K562 (cell line): ENCODE data around the gene RAD21L1. TPM values are rescaled to one million over a fixed set of nuclear protein-coding genes. Genes with fewer than 3 reads are reported as not detected.
A peak's percentile ranks its signal among the peaks of the same experiment; 100 is the strongest.

ENCODE experiments used
- ATAC-seq: fragments of 200-7000 bp; cut with Tn5 transposase; 3 replicates; pipeline ENCODE4 v1.9.1; 2020; ENCODE audit warnings: moderate library complexity
- BruUV-seq: library from RNA; stranded (reverse); fragments of 400-500 nt; replicated peaks from 2 replicates; lab custom pipeline; 2021; lab: Mats Ljungman, UMichigan
- CTCF ChIA-PET: fragments of 300-600 bp; formaldehyde crosslinking; extraction: SDS; loops from one replicate; lab custom pipeline; 2021; ENCODE audit warnings: low intra/inter-chr PET ratio; lab: Yijun Ruan, JAX
- POLR2A ChIA-PET: fragments of 300-600, 350-650 bp; sonication (Branson Sonifier 250); formaldehyde crosslinking; extraction: SDS; loops from one replicate; lab custom pipeline; 2021; ENCODE audit warnings: antibody characterized with exemption, inconsistent platforms; lab: Yijun Ruan, JAX
- DNase-seq, 4 experiments: peaks; one replicate each; pipeline versions ENCODE4 v3.0.0 to v3.0.0-alpha.2; 2011 to 2018; ENCODE audit warnings: low spot score in 3 of 4, mixed read lengths in 3 of 4; ENCODE audit errors: extremely low read depth in 1 of 4
- FAIRE-seq: peaks from 2 replicates; lab custom pipeline; 2011; peaks lifted over from hg19 to GRCh38; lab: Jason Lieb, UNC
- H2AFZ ChIP-seq: 2 replicates; pipeline ENCODE4 v1.6.0; 2011; ENCODE audit warnings: low read depth, low read length, control low read depth, inconsistent platforms
- H3K27ac ChIP-seq: fragments of 200-600 bp; 3 replicates; pipeline ENCODE4 v1.8.0; 2011; ENCODE audit warnings: low read depth, mild to moderate bottlenecking, control low read depth, inconsistent platforms, low read length, moderate library complexity, mixed read lengths; ENCODE audit errors: extremely low read depth
- H3K27me3 ChIP-seq, 2 experiments: fragments of 300-600 bp in 1 of 2; 2 replicates in 1 of 2; 3 replicates in 1 of 2; pipeline versions ENCODE4 v1.6.0 to v1.8.0; 2011; ENCODE audit warnings: inconsistent platforms in 2 of 2, low read length in 2 of 2, mild to moderate bottlenecking in 1 of 2, mixed read lengths in 1 of 2, moderate library complexity in 1 of 2; ENCODE audit not compliant: control insufficient read depth in 2 of 2, insufficient read depth in 2 of 2
- H3K36me3 ChIP-seq: fragments of 300-600 bp; 3 replicates; pipeline ENCODE4 v1.8.0; 2011; ENCODE audit warnings: mild to moderate bottlenecking, low read length, inconsistent platforms; ENCODE audit not compliant: control insufficient read depth, insufficient read depth
- H3K4me1 ChIP-seq, 2 experiments: fragments of 200-600 bp in 1 of 2; replicated peaks in 1 of 2; 2 replicates in 1 of 2; 3 replicates in 1 of 2; pipeline versions ENCODE4 v1.5.1 to v1.8.0; 2011; ENCODE audit warnings: inconsistent platforms in 2 of 2, low read length in 2 of 2, mild to moderate bottlenecking in 1 of 2, mixed read lengths in 1 of 2, moderate library complexity in 1 of 2; ENCODE audit not compliant: control insufficient read depth in 2 of 2, insufficient read depth in 2 of 2
- H3K4me2 ChIP-seq: 2 replicates; pipeline ENCODE4 v1.6.1; 2011; ENCODE audit warnings: low read length, control low read depth, inconsistent platforms, mixed read lengths; ENCODE audit not compliant: insufficient read depth
- H3K4me3 ChIP-seq: fragments of 200-600 bp; sonication (generic), shearing (Covaris generic); 2 replicates; pipeline ENCODE4 v1.5.1; 2016; ENCODE audit warnings: control low read depth, inconsistent platforms
- H3K79me2 ChIP-seq: fragments of 200-600 bp; 3 replicates; pipeline ENCODE4 v1.8.0; 2011; ENCODE audit warnings: low read length, inconsistent platforms; ENCODE audit not compliant: control insufficient read depth, insufficient read depth
- H3K9ac ChIP-seq, 2 experiments: 2 replicates each; pipeline versions ENCODE4 v1.6.0 to v1.6.1; 2011; ENCODE audit warnings: low read depth in 2 of 2, low read length in 2 of 2, control low read depth in 1 of 2, inconsistent platforms in 1 of 2, mild to moderate bottlenecking in 1 of 2, mixed read lengths in 1 of 2; ENCODE audit not compliant: insufficient read depth in 1 of 2
- H3K9me1 ChIP-seq: one replicate; pipeline ENCODE4 v1.6.0; 2011; ENCODE audit warnings: inconsistent platforms, mild to moderate bottlenecking, low read length, moderate library complexity; ENCODE audit not compliant: control insufficient read depth, insufficient read depth
- H3K9me3 ChIP-seq: replicated peaks from 2 replicates; pipeline ENCODE4 v1.5.1; 2011; ENCODE audit warnings: low read depth, low read length, inconsistent platforms; ENCODE audit not compliant: control insufficient read depth, insufficient read depth
- H4K20me1 ChIP-seq: replicated peaks from 2 replicates; pipeline ENCODE4 v1.6.1; 2011; ENCODE audit warnings: low read length, inconsistent platforms, mixed read lengths; ENCODE audit not compliant: control insufficient read depth, insufficient read depth
- HDAC1 ChIP-seq, 2 experiments: fragments of 450-650 bp; IDR thresholded peaks; 2 replicates each; pipeline ENCODE4 v1.6.1; 2016 to 2017; ENCODE audit warnings: inconsistent platforms in 1 of 2, mild to moderate bottlenecking in 1 of 2, moderate library complexity in 1 of 2
- NRF1 ChIP-seq, 2 experiments: fragments of 450-650 bp; IDR thresholded peaks in 1 of 2; conservative IDR thresholded peaks in 1 of 2; 2 replicates each; pipeline ENCODE4 v1.6.1; 2014; ENCODE audit warnings: mild to moderate bottlenecking in 2 of 2
- ZBTB2 ChIP-seq: fragments of 450-650 bp; IDR thresholded peaks from 2 replicates; pipeline ENCODE4 v1.6.1; 2016; ENCODE audit warnings: antibody characterized with exemption
- ZNF263 ChIP-seq: sonication (generic); formaldehyde crosslinking; IDR thresholded peaks from 2 replicates; pipeline ENCODE4 v1.8.0; 2022; ENCODE audit warnings: mild to moderate bottlenecking, missing genetic modification reagents, borderline replicate concordance
- WGBS: fragments of 100-300 bp; shearing (Covaris generic); methylation state at CpG from one replicate; pipeline ENCODE4 v1.1.6; 2016; ENCODE audit warnings: low coverage, mixed read lengths; ENCODE audit not compliant: insufficient coverage; ENCODE audit errors: missing lambda C conversion rate; 5-methylcytosine and 5-hydroxymethylcytosine counted together
- in situ Hi-C: fragments of 300-500 bp; cut with MboI; formaldehyde crosslinking; loops from 4 replicates; pipeline ENCODE4 v1.15.0; 2018; ENCODE audit warnings: inconsistent platforms, mixed read lengths
- intact Hi-C: fragments of 100-400 bp; cut with micrococcal nuclease; formaldehyde crosslinking; loops from 2 replicates; pipeline ENCODE4 v1.14.2; 2022
- polyA plus RNA-seq, 8 experiments: library from polyadenylated mRNA; depleted of rRNA in 4 of 8; stranded (reverse) in 5 of 8; unstranded in 3 of 8; fragments of >200 nt; fragmentation: Nextera tagmentation in 2 of 8; fragmentation: Illumina TruSeq in 1 of 8; extraction: Ambion mirVana in 2 of 8; extraction: Trizol in 1 of 8; gene quantifications; 2 replicates each; pipeline versions ENCODE4 v1.2.1 to v1.2.3, GENCODE V29; 2011 to 2014; ENCODE audit warnings: inconsistent platforms in 1 of 8, missing spikeins in 1 of 8
- total RNA-seq, 7 experiments: library from RNA; depleted of rRNA in 6 of 7; stranded (reverse); fragments of >200 nt in 6 of 7; fragmentation: Illumina TruSeq in 2 of 7; extraction: Trizol in 2 of 7; gene quantifications; 2 replicates each; pipeline versions ENCODE4 v1.2.1 to v1.2.3, GENCODE V29; 2011 to 2021; ENCODE audit warnings: low replicate concordance in 1 of 7

The RAD21L1 gene
- total and polyA plus RNA-seq, 9 of the 15 experiments (the other 6 are each of a cell fraction or from before 2014, with no cell fraction given) = 0.17 to 1.7 (median 0.45) TPM; not detected in 1

GRCh38 chr20:1225263-1225782 is 521 bp upstream of the RAD21L1 start:
- ATAC-seq (peak; percentile 82), FAIRE-seq (no peak), DNase-seq (peak in 2 of 4 experiments; percentile 83 to 98)
- Histone ChIP-seq H3K27me3 (no peaks in the 10 kb centered on the region), H3K27ac (no peak overlapping the region; the same call in 2 of the 3 replicates), H3K4me2 (peak overlapping the region; percentile 80), H2AFZ (peak overlapping the region; percentile 77), H3K4me1 (peaks cover 0 to 18% of the 10 kb centered on the region in 2 experiments; a peak in 4 of 5 replicates), H3K79me2 (peaks cover 3% of the 10 kb centered on the region; the same call in 1 of the 3 replicates), H3K9me3 (no peaks in the 10 kb centered on the region), H3K4me3 (peak overlapping the region; percentile 42), H4K20me1 (no peaks in the 10 kb centered on the region), H3K9ac (peak overlapping the region in 1 of 2 experiments; percentile 83; a peak in 2 of 4 replicates), H3K36me3 (no peaks in the 10 kb centered on the region), H3K9me1 (no peaks in the 10 kb centered on the region)
- CTCF ChIA-PET = no interaction called here
- in situ Hi-C loops = no loop called here
- intact Hi-C loops = no loop called here
- 14% methylated on average over 2 of the region's 30 CpGs for WGBS
- TF ChIP-seq NRF1 (conservative IDR thresholded peaks at IDR 0.05 in 1 of 2, IDR thresholded peaks at IDR 0.05 in 1 of 2) (peak; percentile 82 to 86), HDAC1 (IDR thresholded peaks at IDR 0.05) (0 out of 4 replicates have a peak, but pooled peaks of 1 of the 2 experiments have one; percentile 30), ZNF263 (CRISPR knock-in tag) (peak; percentile 32; the same call in 1 of the 2 replicates), ZBTB2 (no peak)
- BruUV-seq = no TSS peak
- POLR2A ChIA-PET = interaction anchor here (0.6 kb wide), 1 partner anchor 102 kb away, joined by 3 read pairs; no protein-coding TSS in a partner anchor
